H9 (cell line): ENCODE data around the gene ADAMTS3. TPM values are rescaled to one million over a fixed set of nuclear protein-coding genes. Genes with fewer than 3 reads are reported as not detected.

Experiments
- DNase-seq: peaks from one replicate; pipeline ENCODE4 v3.0.0-alpha.2; 2017
- H2AFZ ChIP-seq: one replicate; pipeline ENCODE4 v1.6.1; 2013; ENCODE audit warnings: mild to moderate bottlenecking, low read length, control low read depth, moderate library complexity
- H2AK5ac ChIP-seq: 2 replicates; pipeline ENCODE4 v1.6.1; 2013; ENCODE audit warnings: low read length, control low read depth, mixed read lengths; ENCODE audit not compliant: insufficient read length
- H2BK120ac ChIP-seq: one replicate; pipeline ENCODE4 v1.6.1; 2013; ENCODE audit warnings: low read depth, mild to moderate bottlenecking, low read length, control low read depth, inconsistent platforms; ENCODE audit not compliant: poor library complexity, severe bottlenecking
- H2BK12ac ChIP-seq: 2 replicates; pipeline ENCODE4 v1.6.1; 2013; ENCODE audit warnings: low read length, control low read depth, mixed read lengths, low read depth; ENCODE audit not compliant: insufficient read length
- H2BK15ac ChIP-seq: 2 replicates; pipeline ENCODE4 v1.6.1; 2013; ENCODE audit warnings: low read depth, low read length, control low read depth
- H2BK20ac ChIP-seq: one replicate; pipeline ENCODE4 v1.6.1; 2013; ENCODE audit warnings: low read depth, mild to moderate bottlenecking, low read length, control low read depth, inconsistent platforms; ENCODE audit not compliant: poor library complexity, severe bottlenecking
- H2BK5ac ChIP-seq: 2 replicates; pipeline ENCODE4 v1.6.1; 2013; ENCODE audit warnings: low read length, control low read depth, mixed read lengths; ENCODE audit not compliant: insufficient read length
- H3K14ac ChIP-seq: 2 replicates; pipeline ENCODE4 v1.6.1; 2013; ENCODE audit warnings: low read length, control low read depth; ENCODE audit not compliant: insufficient read depth
- H3K18ac ChIP-seq: 2 replicates; pipeline ENCODE4 v1.6.1; 2013; ENCODE audit warnings: low read depth, mild to moderate bottlenecking, mixed read lengths, low read length, control low read depth; ENCODE audit not compliant: insufficient read length
- H3K23ac ChIP-seq: 2 replicates; pipeline ENCODE4 v1.6.1; 2013; ENCODE audit warnings: low read length, control low read depth, mixed read lengths, low read depth; ENCODE audit not compliant: insufficient read length
- H3K23me2 ChIP-seq: 2 replicates; pipeline ENCODE4 v1.6.1; 2013; ENCODE audit warnings: low read depth, mild to moderate bottlenecking, mixed read lengths, low read length, control low read depth; ENCODE audit not compliant: insufficient read length, poor library complexity, severe bottlenecking
- H3K27ac ChIP-seq: 2 replicates; pipeline ENCODE4 v1.5.1; 2013; ENCODE audit warnings: low read length, control low read depth, mixed read lengths, low read depth; ENCODE audit not compliant: insufficient read length
- H3K27me3 ChIP-seq: 2 replicates; pipeline ENCODE4 v1.6.1; 2013; ENCODE audit warnings: low read length, control low read depth, inconsistent platforms; ENCODE audit not compliant: insufficient read depth
- H3K4ac ChIP-seq: 2 replicates; pipeline ENCODE4 v1.6.1; 2013; ENCODE audit warnings: low read depth, mild to moderate bottlenecking, control low read depth, inconsistent platforms, low read length, moderate library complexity
- H3K4me1 ChIP-seq: 2 replicates; pipeline ENCODE4 v1.6.1; 2013; ENCODE audit warnings: low read length, control low read depth, inconsistent platforms; ENCODE audit not compliant: insufficient read depth
- H3K4me2 ChIP-seq: 2 replicates; pipeline ENCODE4 v1.6.1; 2013; ENCODE audit warnings: low read length, control low read depth, mixed read lengths; ENCODE audit not compliant: insufficient read length, insufficient read depth
- H3K56ac ChIP-seq: 2 replicates; pipeline ENCODE4 v1.6.1; 2013; ENCODE audit warnings: low read depth, mild to moderate bottlenecking, mixed read lengths, low read length, control low read depth; ENCODE audit not compliant: insufficient read length
- H3K79me1 ChIP-seq: 2 replicates; pipeline ENCODE4 v1.6.1; 2013; ENCODE audit warnings: low read depth, mild to moderate bottlenecking, moderate library complexity, low read length, control low read depth, inconsistent platforms; ENCODE audit not compliant: insufficient read depth, poor library complexity, severe bottlenecking
- H3K79me2 ChIP-seq: 2 replicates; pipeline ENCODE4 v1.6.1; 2013; ENCODE audit warnings: low read length, control low read depth, inconsistent platforms; ENCODE audit not compliant: insufficient read depth
- H3K9ac ChIP-seq: 2 replicates; pipeline ENCODE4 v1.6.1; 2013; ENCODE audit warnings: low read length, control low read depth, mixed read lengths; ENCODE audit not compliant: insufficient read length; ENCODE audit errors: extremely low read depth
- H3K9me3 ChIP-seq: one replicate; pipeline ENCODE4 v1.6.1; 2013; ENCODE audit warnings: low read depth, low read length, inconsistent platforms; ENCODE audit not compliant: control insufficient read depth
- H3T11ph ChIP-seq: one replicate; pipeline ENCODE4 v1.6.1; 2013; ENCODE audit warnings: mild to moderate bottlenecking, low read length, control low read depth, inconsistent platforms
- H4K20me1 ChIP-seq: one replicate; pipeline ENCODE4 v1.6.1; 2013; ENCODE audit not compliant: control insufficient read depth, insufficient read length, insufficient read depth
- H4K5ac ChIP-seq: 2 replicates; pipeline ENCODE4 v1.6.1; 2013; ENCODE audit warnings: low read depth, mild to moderate bottlenecking, mixed read lengths, low read length, control low read depth; ENCODE audit not compliant: insufficient read length
- H4K8ac ChIP-seq: replicated peaks from 2 replicates; pipeline ENCODE4 v1.6.1; 2013; ENCODE audit warnings: low read length, control low read depth, mixed read lengths, low read depth; ENCODE audit not compliant: insufficient read length
- H4K91ac ChIP-seq: 2 replicates; pipeline ENCODE4 v1.6.1; 2013; ENCODE audit warnings: low read depth, mild to moderate bottlenecking, moderate library complexity, mixed read lengths, low read length, control low read depth; ENCODE audit not compliant: insufficient read length
- H3K27ac Mint-ChIP-seq, 3 experiments: 2 replicates in 2 of 3; 3 replicates in 1 of 3; pipeline ENCODE4 v1.8.0; 2020 to 2021; ENCODE audit warnings: mixed read lengths in 3 of 3, mild to moderate bottlenecking in 1 of 3, moderate library complexity in 1 of 3
- H3K27me3 Mint-ChIP-seq: 2 replicates; pipeline ENCODE4 v1.8.0; 2021; ENCODE audit warnings: low read depth, mild to moderate bottlenecking, moderate library complexity, mixed read lengths
- H3K36me3 Mint-ChIP-seq, 3 experiments: 2 replicates in 2 of 3; 3 replicates in 1 of 3; pipeline ENCODE4 v1.8.0; 2020 to 2021; ENCODE audit warnings: low read depth in 3 of 3, mixed read lengths in 3 of 3; ENCODE audit not compliant: insufficient read depth in 1 of 3
- H3K4me1 Mint-ChIP-seq, 2 experiments: 2 replicates each; pipeline ENCODE4 v1.8.0; 2020; ENCODE audit warnings: mixed read lengths in 2 of 2
- H3K4me3 Mint-ChIP-seq, 2 experiments: 2 replicates in 1 of 2; 3 replicates in 1 of 2; pipeline ENCODE4 v1.8.0; 2020 to 2021; ENCODE audit warnings: mild to moderate bottlenecking in 2 of 2, mixed read lengths in 2 of 2, moderate library complexity in 1 of 2
- H3K9me3 Mint-ChIP-seq, 2 experiments: 2 replicates in 1 of 2; 3 replicates in 1 of 2; pipeline ENCODE4 v1.8.0; 2020; ENCODE audit warnings: mild to moderate bottlenecking in 2 of 2, mixed read lengths in 2 of 2, moderate library complexity in 1 of 2
- WGBS: extraction: QIAGEN DNeasy Blood & Tissue Kit; methylation state at CpG from one replicate; pipeline ENCODE4 v1.1.7; 2013; ENCODE audit warnings: missing lambda C conversion rate, low lambda C conversion rate, mixed read lengths; ENCODE audit not compliant: insufficient read length; ENCODE audit errors: extremely low coverage; 5-methylcytosine and 5-hydroxymethylcytosine counted together
- total RNA-seq: library from RNA; stranded (reverse); gene quantifications from 2 replicates; pipeline ENCODE4 v1.2.1, GENCODE V29; 2021
- TF ChIP-seq, protein P1 (sequence below): fragments of 200-600 bp; sonication (generic); conservative IDR thresholded peaks from 3 replicates; pipeline ENCODE4 v1.8.0; 2021; ENCODE audit warnings: antibody characterized with exemption, mild to moderate bottlenecking

ADAMTS3 gene
- total RNA-seq, 1 experiment from 2014 or later, result 1.1 TPM

DNA sequence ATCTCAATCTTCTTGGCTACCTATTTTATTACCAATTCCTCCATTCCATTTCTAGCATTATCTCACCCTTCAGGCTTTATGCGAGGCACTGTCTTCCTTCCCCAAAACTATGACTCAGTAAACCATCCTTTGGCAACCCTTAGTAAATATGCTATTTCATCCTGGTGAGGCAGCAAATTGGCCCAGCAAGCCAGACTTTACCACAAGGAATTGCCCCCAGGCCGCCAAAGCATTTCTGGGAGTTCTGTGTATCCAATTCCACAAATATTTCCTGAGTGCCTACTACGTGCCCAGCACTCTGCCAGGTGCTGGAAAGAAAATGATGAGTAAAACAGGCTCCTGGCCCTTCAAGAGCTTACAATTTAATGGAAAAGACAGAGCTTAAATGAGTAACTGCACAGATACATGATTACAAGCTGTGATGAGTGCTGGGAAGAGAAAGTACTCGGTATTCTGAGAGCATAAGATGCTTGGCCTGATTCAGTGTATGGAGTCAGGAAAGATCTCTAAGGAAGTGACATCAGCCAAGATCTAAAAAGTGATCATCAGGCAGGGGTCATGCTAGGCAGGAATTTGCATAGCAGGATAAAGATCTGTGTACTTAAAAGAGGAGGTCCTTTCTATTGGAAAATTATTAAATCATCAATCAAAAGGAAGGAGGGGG lies 193.8 kb downstream of the ADAMTS3 start:
- no peaks in the 10 kb centered on the region for H3K27me3 Mint-ChIP-seq
- H3K79me2 ChIP-seq, result no peaks in the 10 kb centered on the region
- no peak overlapping the region for H3K18ac ChIP-seq
- H2BK12ac ChIP-seq, result no peak overlapping the region
- no peak overlapping the region for H3K4me3 Mint-ChIP-seq
- H4K91ac ChIP-seq, result no peak overlapping the region
- no peaks in the 10 kb centered on the region for H4K20me1 ChIP-seq
- H3K23ac ChIP-seq, result no peak overlapping the region
- WGBS, result no CpG with 5 or more reads among the region's 4 CpGs
- no peak overlapping the region for H3T11ph ChIP-seq
- H3K27me3 ChIP-seq, result no peaks in the 10 kb centered on the region
- H4K5ac ChIP-seq, result no peak overlapping the region
- no peak overlapping the region for H4K8ac ChIP-seq
- TF ChIP-seq, protein P1, sequence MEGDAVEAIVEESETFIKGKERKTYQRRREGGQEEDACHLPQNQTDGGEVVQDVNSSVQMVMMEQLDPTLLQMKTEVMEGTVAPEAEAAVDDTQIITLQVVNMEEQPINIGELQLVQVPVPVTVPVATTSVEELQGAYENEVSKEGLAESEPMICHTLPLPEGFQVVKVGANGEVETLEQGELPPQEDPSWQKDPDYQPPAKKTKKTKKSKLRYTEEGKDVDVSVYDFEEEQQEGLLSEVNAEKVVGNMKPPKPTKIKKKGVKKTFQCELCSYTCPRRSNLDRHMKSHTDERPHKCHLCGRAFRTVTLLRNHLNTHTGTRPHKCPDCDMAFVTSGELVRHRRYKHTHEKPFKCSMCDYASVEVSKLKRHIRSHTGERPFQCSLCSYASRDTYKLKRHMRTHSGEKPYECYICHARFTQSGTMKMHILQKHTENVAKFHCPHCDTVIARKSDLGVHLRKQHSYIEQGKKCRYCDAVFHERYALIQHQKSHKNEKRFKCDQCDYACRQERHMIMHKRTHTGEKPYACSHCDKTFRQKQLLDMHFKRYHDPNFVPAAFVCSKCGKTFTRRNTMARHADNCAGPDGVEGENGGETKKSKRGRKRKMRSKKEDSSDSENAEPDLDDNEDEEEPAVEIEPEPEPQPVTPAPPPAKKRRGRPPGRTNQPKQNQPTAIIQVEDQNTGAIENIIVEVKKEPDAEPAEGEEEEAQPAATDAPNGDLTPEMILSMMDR, result no peak
- H3K56ac ChIP-seq, result no peak overlapping the region
- no peaks in the 10 kb centered on the region for H3K4me1 ChIP-seq
- H3K9me3 Mint-ChIP-seq, result no peaks in the 10 kb centered on the region
- H3K4me1 Mint-ChIP-seq, result no peaks in the 10 kb centered on the region
- no peak overlapping the region for H2AFZ ChIP-seq
- H2AK5ac ChIP-seq, result no peak overlapping the region
- no peaks in the 10 kb centered on the region for H3K9me3 ChIP-seq
- H3K36me3 Mint-ChIP-seq, result no peaks in the 10 kb centered on the region
- H3K27ac ChIP-seq, result no peak overlapping the region
- no peak for DNase-seq
- no peak overlapping the region for H2BK15ac ChIP-seq
- no peak overlapping the region for H2BK20ac ChIP-seq
- no peaks in the 10 kb centered on the region for H3K23me2 ChIP-seq
- no peak overlapping the region for H3K14ac ChIP-seq
- no peak overlapping the region for H3K4me2 ChIP-seq
- H2BK120ac ChIP-seq, result no peak overlapping the region
- no peak overlapping the region for H3K9ac ChIP-seq
- no peak overlapping the region for H3K4ac ChIP-seq
- H3K79me1 ChIP-seq, result no peaks in the 10 kb centered on the region
- H2BK5ac ChIP-seq, result no peak overlapping the region
- H3K27ac Mint-ChIP-seq, result no peak overlapping the region
